Osteoblast (primary cell): ENCODE results near the gene BPIFB3. TPM values are rescaled to one million over a fixed set of nuclear protein-coding genes. Genes with fewer than 3 reads are reported as not detected.

Source experiments
- DNase-seq: peaks from one replicate; pipeline ENCODE4 v3.0.0; 2011; ENCODE audit warnings: low spot score, mixed read lengths; ENCODE audit not compliant: insufficient read length; ENCODE audit errors: missing footprints
- H2AFZ ChIP-seq: 2 replicates; pipeline ENCODE4 v1.6.0; 2011; ENCODE audit warnings: mild to moderate bottlenecking, low read length
- H3K27ac ChIP-seq: 2 replicates; pipeline ENCODE4 v1.5.1; 2011; ENCODE audit warnings: mild to moderate bottlenecking, low read depth, low read length, moderate library complexity
- H3K27me3 ChIP-seq: 2 replicates; pipeline ENCODE4 v1.6.0; 2012; ENCODE audit warnings: mild to moderate bottlenecking, control low read depth, inconsistent platforms, low read length, moderate library complexity; ENCODE audit not compliant: insufficient read depth
- H3K36me3 ChIP-seq: 2 replicates; pipeline ENCODE4 v1.5.1; 2011; ENCODE audit warnings: mild to moderate bottlenecking, low read length, control low read depth, moderate library complexity; ENCODE audit not compliant: insufficient read depth
- H3K4me1 ChIP-seq: 2 replicates; pipeline ENCODE4 v1.5.1; 2011; ENCODE audit warnings: mild to moderate bottlenecking, low read length, control low read depth, moderate library complexity; ENCODE audit not compliant: insufficient read depth
- H3K4me2 ChIP-seq: 2 replicates; pipeline ENCODE4 v1.6.0; 2011; ENCODE audit warnings: mild to moderate bottlenecking, low read length; ENCODE audit not compliant: insufficient read depth
- H3K4me3 ChIP-seq: fragments of 200-600 bp; sonication (generic); 3 replicates; pipeline ENCODE4 v1.5.1; 2012; ENCODE audit warnings: mild to moderate bottlenecking, low read length, inconsistent platforms; ENCODE audit not compliant: insufficient read depth
- H3K79me2 ChIP-seq: 2 replicates; pipeline ENCODE4 v1.6.0; 2012; ENCODE audit warnings: mild to moderate bottlenecking, low read length, control low read depth, inconsistent platforms; ENCODE audit not compliant: insufficient read depth
- H3K9me3 ChIP-seq: 2 replicates; pipeline ENCODE4 v1.5.1; 2011; ENCODE audit warnings: low read depth, low read length, control low read depth
- H4K20me1 ChIP-seq: 2 replicates; pipeline ENCODE4 v1.6.0; 2012; ENCODE audit warnings: mild to moderate bottlenecking, low read length, control low read depth; ENCODE audit not compliant: insufficient read depth
- total RNA-seq: library from RNA; depleted of rRNA; stranded (reverse); fragments of >200 nt; gene quantifications from 2 replicates; pipeline ENCODE4 v1.2.3, GENCODE V29; 2012
- TF ChIP-seq, protein P1 (sequence below): IDR thresholded peaks from 2 replicates; pipeline ENCODE4 v1.5.1; 2011; ENCODE audit warnings: mild to moderate bottlenecking, low read depth, low read length, moderate library complexity; ENCODE audit errors: extremely low read depth

BPIFB3 gene
- total RNA-seq, 1 donor = not detected

DNA sequence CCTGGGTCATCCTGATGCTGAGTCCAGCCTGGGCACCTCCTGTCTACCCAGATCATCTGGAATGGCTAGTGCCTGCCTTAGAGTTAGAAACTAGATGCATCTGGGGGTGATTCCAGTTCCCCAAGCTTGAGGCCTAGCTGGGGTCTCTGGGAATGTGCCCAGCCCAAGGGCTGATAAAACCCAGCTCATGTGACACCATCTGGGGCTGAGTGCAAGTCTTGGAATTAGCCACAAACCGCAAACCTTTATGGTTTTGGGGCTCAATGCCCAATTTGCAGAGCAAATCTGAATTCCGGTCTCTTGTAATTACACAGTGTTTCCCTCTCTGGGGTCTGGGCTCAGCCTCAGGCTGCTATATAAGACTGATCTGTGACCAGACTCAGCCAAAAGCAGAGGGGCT, 25.6 kb downstream of the BPIFB3 start, which contains the start of gene BPIFB4:
TSS of gene BPIFB4 (plus strand) at position 385 of the 400 bp plus-strand sequence. CDS start 1,884 bp downstream, outside the sequence.
- Histone ChIP-seq H4K20me1 (no peaks in the 10 kb centered on the region), H2AFZ (no peak within 1 kb of the TSS), H3K27ac (no peak within 1 kb of the TSS), H3K9me3 (no peaks in the 10 kb centered on the region), H3K4me2 (no peak within 1 kb of the TSS), H3K27me3 (peaks cover 11% of the 10 kb centered on the region), H3K4me3 (no peak within 1 kb of the TSS), H3K79me2 (no peaks in the 10 kb centered on the region), H3K4me1 (no peaks in the 10 kb centered on the region), H3K36me3 (no peaks in the 10 kb centered on the region)
- TF ChIP-seq, protein P1, sequence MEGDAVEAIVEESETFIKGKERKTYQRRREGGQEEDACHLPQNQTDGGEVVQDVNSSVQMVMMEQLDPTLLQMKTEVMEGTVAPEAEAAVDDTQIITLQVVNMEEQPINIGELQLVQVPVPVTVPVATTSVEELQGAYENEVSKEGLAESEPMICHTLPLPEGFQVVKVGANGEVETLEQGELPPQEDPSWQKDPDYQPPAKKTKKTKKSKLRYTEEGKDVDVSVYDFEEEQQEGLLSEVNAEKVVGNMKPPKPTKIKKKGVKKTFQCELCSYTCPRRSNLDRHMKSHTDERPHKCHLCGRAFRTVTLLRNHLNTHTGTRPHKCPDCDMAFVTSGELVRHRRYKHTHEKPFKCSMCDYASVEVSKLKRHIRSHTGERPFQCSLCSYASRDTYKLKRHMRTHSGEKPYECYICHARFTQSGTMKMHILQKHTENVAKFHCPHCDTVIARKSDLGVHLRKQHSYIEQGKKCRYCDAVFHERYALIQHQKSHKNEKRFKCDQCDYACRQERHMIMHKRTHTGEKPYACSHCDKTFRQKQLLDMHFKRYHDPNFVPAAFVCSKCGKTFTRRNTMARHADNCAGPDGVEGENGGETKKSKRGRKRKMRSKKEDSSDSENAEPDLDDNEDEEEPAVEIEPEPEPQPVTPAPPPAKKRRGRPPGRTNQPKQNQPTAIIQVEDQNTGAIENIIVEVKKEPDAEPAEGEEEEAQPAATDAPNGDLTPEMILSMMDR = no peak
- DNase-seq = peak; percentile 91

DNA sequence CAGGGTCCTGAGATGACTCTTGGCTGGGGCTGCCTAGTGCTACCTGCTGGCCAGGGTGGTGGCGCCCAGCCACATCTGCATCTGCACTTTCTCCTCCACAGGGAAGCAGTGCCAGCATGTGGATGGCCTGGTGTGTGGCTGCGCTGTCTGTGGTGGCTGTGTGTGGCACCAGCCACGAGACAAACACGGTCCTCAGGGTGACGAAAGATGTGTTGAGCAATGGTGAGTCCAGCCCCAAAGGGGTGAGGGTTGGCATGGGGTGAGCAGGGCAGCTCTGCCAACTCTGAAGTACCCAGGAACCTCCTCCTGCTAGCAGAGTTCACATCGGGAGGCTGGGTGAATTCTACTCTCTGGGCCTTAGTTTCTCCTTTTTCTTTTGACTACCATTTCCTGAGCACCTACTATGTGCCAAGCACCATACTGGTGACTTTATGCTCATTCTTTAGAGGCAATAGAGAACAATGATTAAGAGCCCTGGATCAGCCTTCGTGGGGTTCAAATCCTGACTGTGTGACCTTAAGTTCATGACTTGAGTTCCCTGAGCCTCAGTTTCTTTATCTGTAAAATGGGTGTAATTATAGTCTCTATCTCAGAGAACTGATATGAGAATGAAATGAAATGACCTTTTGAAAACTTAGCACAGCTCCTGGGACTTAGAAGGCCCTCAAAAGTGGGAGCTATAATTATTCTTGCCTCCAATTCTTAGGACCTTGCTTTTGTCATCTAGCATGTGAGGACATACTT, 27.9 kb downstream of the BPIFB3 start:
- Histone ChIP-seq H3K9me3 (no peaks in the 10 kb centered on the region), H3K4me1 (no peaks in the 10 kb centered on the region), H3K27me3 (peaks cover 7% of the 10 kb centered on the region), H4K20me1 (no peaks in the 10 kb centered on the region), H3K27ac (no peak overlapping the region), H2AFZ (no peak overlapping the region), H3K79me2 (no peaks in the 10 kb centered on the region), H3K4me3 (no peak overlapping the region), H3K36me3 (no peaks in the 10 kb centered on the region), H3K4me2 (no peak overlapping the region)
- TF ChIP-seq, protein P1 = no peak
- no peak for DNase-seq

DNA sequence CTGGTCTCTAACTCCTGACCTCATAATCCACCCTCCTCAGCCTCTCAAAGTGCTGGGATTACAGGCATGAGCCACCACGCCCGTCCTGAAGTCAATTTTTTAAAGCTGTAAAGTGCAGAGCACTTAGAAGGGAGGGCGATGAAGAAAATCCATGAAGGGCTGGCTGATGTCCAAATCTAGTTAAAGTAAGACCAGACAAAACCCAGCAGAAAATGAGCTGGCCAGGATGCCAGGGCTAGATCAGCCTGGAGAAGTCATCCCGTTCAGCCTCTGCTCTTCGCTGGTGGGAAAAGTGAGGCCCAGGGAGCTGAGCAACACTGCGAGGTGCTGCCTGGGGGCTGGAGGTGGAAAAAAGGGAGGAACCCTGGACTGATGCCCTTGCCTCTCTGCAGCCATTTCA, 28.8 kb downstream of the BPIFB3 start:
- Histone ChIP-seq H3K4me2 (no peak overlapping the region), H3K9me3 (no peaks in the 10 kb centered on the region), H2AFZ (no peak overlapping the region), H4K20me1 (no peaks in the 10 kb centered on the region), H3K27me3 (peaks cover 7% of the 10 kb centered on the region), H3K79me2 (no peaks in the 10 kb centered on the region), H3K4me1 (no peaks in the 10 kb centered on the region), H3K4me3 (no peak overlapping the region), H3K27ac (no peak overlapping the region), H3K36me3 (no peaks in the 10 kb centered on the region)
- TF ChIP-seq, protein P1 = no peak
- no peak for DNase-seq

DNA sequence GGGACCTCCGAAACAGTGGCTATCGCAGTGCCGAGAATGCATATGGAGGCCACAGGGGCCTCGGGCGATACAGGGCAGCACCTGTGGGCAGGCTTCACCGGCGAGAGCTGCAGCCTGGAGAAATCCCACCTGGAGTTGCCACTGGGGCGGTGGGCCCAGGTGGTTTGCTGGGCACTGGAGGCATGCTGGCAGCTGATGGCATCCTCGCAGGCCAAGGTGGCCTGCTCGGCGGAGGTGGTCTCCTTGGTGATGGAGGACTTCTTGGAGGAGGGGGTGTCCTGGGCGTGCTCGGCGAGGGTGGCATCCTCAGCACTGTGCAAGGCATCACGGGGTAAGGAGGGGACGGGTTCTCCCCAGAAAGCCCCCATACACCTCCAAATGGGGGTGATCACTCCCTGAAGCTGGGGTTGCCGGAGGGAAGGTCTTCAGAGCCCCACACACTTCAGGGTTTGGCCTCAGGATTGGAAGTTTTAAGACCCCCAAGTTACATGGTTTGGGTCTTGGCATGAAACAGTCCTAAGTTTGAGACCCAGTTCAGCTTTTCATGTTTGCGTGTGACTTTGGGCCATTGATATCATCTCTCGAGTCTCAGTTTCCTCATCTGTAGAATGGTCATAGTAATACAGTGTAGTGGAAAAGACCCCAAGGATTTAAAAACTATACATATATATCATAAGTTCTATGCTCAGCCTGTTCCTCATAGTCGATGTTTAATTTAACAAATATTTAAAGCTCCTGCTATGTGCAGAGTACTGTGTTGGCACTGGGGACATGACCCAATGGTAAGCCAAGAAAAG, 30.0 kb downstream of the BPIFB3 start:
- H3K27me3 ChIP-seq = peaks cover 7% of the 10 kb centered on the region
- no peaks in the 10 kb centered on the region for H4K20me1 ChIP-seq
- no peaks in the 10 kb centered on the region for H3K79me2 ChIP-seq
- no peaks in the 10 kb centered on the region for H3K36me3 ChIP-seq
- no peaks in the 10 kb centered on the region for H3K4me1 ChIP-seq
- H3K9me3 ChIP-seq = no peaks in the 10 kb centered on the region
- no peak overlapping the region for H3K4me3 ChIP-seq
- DNase-seq = no peak
- TF ChIP-seq, protein P1 = no peak
- H3K4me2 ChIP-seq = no peak overlapping the region
- no peak overlapping the region for H3K27ac ChIP-seq
- H2AFZ ChIP-seq = no peak overlapping the region
